Fibroblast of mammary gland (primary cell): ENCODE data around the gene SLC12A7.
A peak's percentile ranks its signal among the peaks of the same experiment; 100 is the strongest.

ENCODE experiments used
- DNase-seq: peaks from one replicate; pipeline ENCODE4 v3.0.0-alpha.2; 2010; ENCODE audit warnings: low read depth
- H3K4me3 ChIP-seq: 2 replicates; pipeline ENCODE4 v1.5.1; 2011; ENCODE audit warnings: low read depth, mild to moderate bottlenecking, low read length, moderate library complexity; ENCODE audit not compliant: control insufficient read depth
- TF ChIP-seq, protein P1 (sequence below): conservative IDR thresholded peaks from 2 replicates; pipeline ENCODE4 v1.5.1; 2011; ENCODE audit warnings: low read depth, low read length, inconsistent platforms; ENCODE audit not compliant: control insufficient read depth, insufficient read depth

SLC12A7 gene

GRCh38 chr5:1094670-1095190 lies 17.1 kb downstream of the SLC12A7 start:
- TF ChIP-seq, protein P1, sequence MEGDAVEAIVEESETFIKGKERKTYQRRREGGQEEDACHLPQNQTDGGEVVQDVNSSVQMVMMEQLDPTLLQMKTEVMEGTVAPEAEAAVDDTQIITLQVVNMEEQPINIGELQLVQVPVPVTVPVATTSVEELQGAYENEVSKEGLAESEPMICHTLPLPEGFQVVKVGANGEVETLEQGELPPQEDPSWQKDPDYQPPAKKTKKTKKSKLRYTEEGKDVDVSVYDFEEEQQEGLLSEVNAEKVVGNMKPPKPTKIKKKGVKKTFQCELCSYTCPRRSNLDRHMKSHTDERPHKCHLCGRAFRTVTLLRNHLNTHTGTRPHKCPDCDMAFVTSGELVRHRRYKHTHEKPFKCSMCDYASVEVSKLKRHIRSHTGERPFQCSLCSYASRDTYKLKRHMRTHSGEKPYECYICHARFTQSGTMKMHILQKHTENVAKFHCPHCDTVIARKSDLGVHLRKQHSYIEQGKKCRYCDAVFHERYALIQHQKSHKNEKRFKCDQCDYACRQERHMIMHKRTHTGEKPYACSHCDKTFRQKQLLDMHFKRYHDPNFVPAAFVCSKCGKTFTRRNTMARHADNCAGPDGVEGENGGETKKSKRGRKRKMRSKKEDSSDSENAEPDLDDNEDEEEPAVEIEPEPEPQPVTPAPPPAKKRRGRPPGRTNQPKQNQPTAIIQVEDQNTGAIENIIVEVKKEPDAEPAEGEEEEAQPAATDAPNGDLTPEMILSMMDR, result no peak
- no peak for DNase-seq
- H3K4me3 ChIP-seq, result no peak overlapping the region

DNA sequence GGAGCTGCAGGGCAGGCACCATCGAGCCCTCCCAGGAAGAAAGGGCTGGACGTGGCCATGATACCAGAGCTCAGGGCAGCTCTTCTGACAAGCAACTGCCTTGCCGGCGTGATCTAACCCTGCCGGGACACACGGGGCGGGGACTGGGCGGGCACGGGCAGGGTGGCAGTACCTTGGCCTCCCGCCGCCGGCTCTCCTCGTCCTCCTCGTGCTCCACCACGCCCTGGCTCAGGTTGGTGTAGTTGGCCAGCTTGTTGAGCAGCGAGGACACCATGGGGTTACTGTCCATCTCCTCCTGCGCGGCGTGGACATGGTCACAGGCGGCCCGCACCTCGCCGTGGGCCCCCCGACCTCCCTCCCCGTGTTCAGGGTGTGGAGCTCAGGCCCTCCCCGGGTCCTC lies 18.5 kb downstream of the SLC12A7 start:
- TF ChIP-seq, protein P1, result no peak
- no peak overlapping the region for H3K4me3 ChIP-seq
- no peak for DNase-seq

DNA sequence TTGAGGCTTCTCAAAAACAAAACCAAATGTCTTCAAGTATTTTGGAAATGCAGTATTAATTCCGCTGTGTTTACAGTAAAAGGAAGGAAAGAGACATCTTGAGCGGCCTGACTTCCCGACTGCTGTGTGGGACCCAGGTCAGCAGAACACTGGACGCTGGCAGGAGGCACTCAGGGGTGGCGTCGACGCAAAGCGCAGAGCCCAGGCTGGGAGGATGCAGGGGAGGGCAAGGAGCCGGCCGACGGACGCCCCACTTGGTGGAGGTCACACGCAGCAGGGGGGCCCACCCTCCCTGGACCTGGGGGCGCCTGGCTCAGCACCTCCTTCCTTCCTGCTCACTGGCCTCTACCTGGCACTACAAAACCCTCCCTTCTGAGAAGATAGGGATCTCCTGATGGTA lies 19.7 kb downstream of the SLC12A7 start:
- no peak for DNase-seq
- TF ChIP-seq, protein P1, result no peak
- no peak overlapping the region for H3K4me3 ChIP-seq

DNA sequence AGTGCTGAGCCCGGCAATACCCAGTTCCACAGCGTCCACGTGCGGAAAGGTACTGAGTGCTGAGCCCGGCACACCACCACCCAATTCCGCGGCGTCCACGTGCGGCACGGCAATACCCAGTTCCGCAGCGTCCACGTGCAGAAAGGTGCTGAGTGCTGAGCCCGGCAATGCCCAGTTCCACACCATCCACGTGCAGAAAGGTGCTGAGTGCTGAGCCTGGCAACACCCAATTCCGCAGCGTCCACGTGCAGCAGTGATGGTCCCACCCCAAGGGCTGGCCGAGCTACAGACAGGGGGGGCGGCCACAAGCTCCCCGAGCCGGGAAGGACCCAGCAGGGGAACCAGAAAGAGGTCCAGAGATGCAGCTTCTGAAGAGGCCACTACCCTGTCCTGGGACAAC lies 20.2 kb downstream of the SLC12A7 start:
- H3K4me3 ChIP-seq, result no peak overlapping the region

DNA sequence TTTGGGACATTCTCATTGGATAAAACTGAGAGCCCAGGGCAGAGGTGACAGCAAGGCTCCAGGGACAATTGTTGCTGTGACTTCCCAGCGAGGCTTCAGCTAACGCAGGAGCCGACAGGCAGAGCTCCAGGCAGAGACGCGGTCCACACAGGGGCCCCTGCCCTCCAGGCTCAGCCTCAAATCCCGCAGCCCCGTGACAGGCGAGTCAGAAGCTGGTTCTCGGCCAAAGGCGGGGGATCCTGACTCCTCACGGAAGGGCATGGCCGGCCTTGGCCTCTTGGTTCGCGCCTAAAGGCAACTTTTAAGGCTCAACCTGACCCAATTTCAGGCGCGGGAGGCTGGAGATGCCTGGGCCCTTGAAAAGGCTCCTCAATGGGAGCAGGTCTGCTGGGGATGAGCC lies 21.3 kb downstream of the SLC12A7 start:
- peak; percentile 8 for DNase-seq
- H3K4me3 ChIP-seq, result no peak overlapping the region
- TF ChIP-seq, protein P1, result no peak

More for the DNA sequence above, 20.2 kb downstream of the SLC12A7 start:
- TF ChIP-seq, protein P1, result no peak
- DNase-seq, result no peak

GRCh38 chr5:1089621-1090040 lies 22.2 kb downstream of the SLC12A7 start:
- TF ChIP-seq, protein P1, result no peak
- no peak for DNase-seq
- H3K4me3 ChIP-seq, result no peak overlapping the region

DNA sequence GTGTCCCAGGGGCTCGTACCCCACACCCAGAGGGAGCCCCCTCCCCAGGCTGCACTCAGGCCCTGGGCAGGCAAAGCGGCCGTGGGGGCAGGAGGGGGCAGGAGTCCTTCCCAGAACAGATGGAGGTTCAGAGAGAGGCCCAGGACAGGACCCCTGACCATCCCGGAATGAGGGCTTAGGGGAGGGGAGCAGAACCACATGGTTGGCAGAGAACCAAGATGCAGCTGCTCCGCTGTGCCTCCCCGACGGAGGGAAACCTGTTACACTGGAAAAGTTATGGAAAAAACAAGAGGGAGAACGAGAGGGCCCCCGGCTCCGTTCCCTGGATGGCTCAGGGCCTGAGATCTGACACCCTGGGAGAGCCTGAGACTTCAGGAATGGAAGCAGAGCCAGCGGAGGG lies 22.7 kb downstream of the SLC12A7 start:
- H3K4me3 ChIP-seq, result no peak overlapping the region

More for the DNA sequence above, 22.7 kb downstream of the SLC12A7 start:
- no peak for DNase-seq
- TF ChIP-seq, protein P1, result no peak
